HEK293 (cell line): ENCODE measurements around the gene TMEM8B.

Experiments used
- CTCF ChIA-PET: fragments of 350-600 bp; formaldehyde crosslinking; extraction: SDS; loops from one replicate; lab custom pipeline; 2021; ENCODE audit warnings: antibody characterized with exemption; lab: Yijun Ruan, JAX
- POLR2A ChIA-PET: fragments of 300-600 bp; formaldehyde crosslinking; extraction: SDS; loops from one replicate; lab custom pipeline; 2020; ENCODE audit warnings: antibody characterized with exemption, inconsistent platforms; lab: Yijun Ruan, JAX
- H3K27ac ChIP-seq: fragments of 200-500 bp; sonication (Bioruptor generic); 2 replicates; pipeline ENCODE4 v1.5.1; 2014; ENCODE audit warnings: low read depth, low read length, control low read depth, inconsistent platforms; ENCODE audit errors: extremely low read depth
- H3K36me3 ChIP-seq, 2 experiments: fragments of 200-500 bp in 1 of 2; sonication (Bioruptor generic) in 1 of 2; 1 replicate in 1 of 2; 2 replicates in 1 of 2; pipeline ENCODE4 v1.5.1; 2014 to 2017; ENCODE audit warnings: inconsistent platforms in 2 of 2, low read length in 2 of 2; ENCODE audit not compliant: control insufficient read depth in 2 of 2, insufficient read depth in 1 of 2
- H3K4me1 ChIP-seq: fragments of 200-500 bp; sonication (Bioruptor generic); 2 replicates; pipeline ENCODE4 v1.5.1; 2014; ENCODE audit warnings: mild to moderate bottlenecking, low read length, inconsistent platforms; ENCODE audit not compliant: control insufficient read depth, insufficient read depth
- H3K4me3 ChIP-seq: 2 replicates; pipeline ENCODE4 v1.5.1; 2011; ENCODE audit warnings: low read depth, mild to moderate bottlenecking, control low read depth, low read length, moderate library complexity
- H3K9me3 ChIP-seq: fragments of 200-500 bp; sonication (Bioruptor generic); 2 replicates; pipeline ENCODE4 v1.5.1; 2014; ENCODE audit warnings: low read depth, low read length, inconsistent platforms; ENCODE audit not compliant: control insufficient read depth, insufficient read depth
- GLI2 ChIP-seq: fragments of 450-650 bp; formaldehyde crosslinking; IDR thresholded peaks from 2 replicates; pipeline ENCODE4; 2017; ENCODE audit warnings: missing biosample characterization, missing genetic modification characterization, low read depth, borderline replicate concordance
- GLIS1 ChIP-seq: fragments of 450-650 bp; formaldehyde crosslinking; IDR thresholded peaks from 2 replicates; pipeline ENCODE4 v1.5.1; 2016; ENCODE audit warnings: missing biosample characterization, missing genetic modification characterization
- KLF10 ChIP-seq: fragments of 450-650 bp; IDR thresholded peaks from 2 replicates; pipeline ENCODE4 v1.5.1; 2018; ENCODE audit warnings: missing biosample characterization, mild to moderate bottlenecking, missing genetic modification characterization
- MYNN ChIP-seq: fragments of 450-650 bp; formaldehyde crosslinking; IDR thresholded peaks from 2 replicates; pipeline ENCODE4 v1.5.1; 2016; ENCODE audit warnings: missing biosample characterization, missing genetic modification characterization, borderline replicate concordance
- TCF7L2 ChIP-seq: IDR thresholded peaks from 2 replicates; pipeline ENCODE4 v1.6.1; 2011; ENCODE audit warnings: low read depth, mild to moderate bottlenecking, inconsistent platforms, low read length, moderate library complexity, borderline replicate concordance
- ZBTB17 ChIP-seq: fragments of 450-650 bp; formaldehyde crosslinking; IDR thresholded peaks from 2 replicates; pipeline ENCODE4 v1.5.1; 2016; ENCODE audit warnings: missing biosample characterization, missing genetic modification characterization
- ZFP41 ChIP-seq: fragments of 450-650 bp; formaldehyde crosslinking; IDR thresholded peaks from 2 replicates; pipeline ENCODE4 v1.5.1; 2016; ENCODE audit warnings: missing biosample characterization, missing genetic modification characterization, borderline replicate concordance
- ZNF10 ChIP-seq: fragments of 450-650 bp; formaldehyde crosslinking; IDR thresholded peaks from 2 replicates; pipeline ENCODE4 v1.5.1; 2017; ENCODE audit warnings: missing biosample characterization, missing genetic modification characterization
- ZNF132 ChIP-seq: fragments of 450-650 bp; formaldehyde crosslinking; IDR thresholded peaks from 2 replicates; pipeline ENCODE4 v1.5.1; 2017; ENCODE audit warnings: missing biosample characterization, missing genetic modification characterization, borderline replicate concordance
- ZNF133 ChIP-seq: fragments of 450-650 bp; formaldehyde crosslinking; IDR thresholded peaks from 2 replicates; pipeline ENCODE4 v1.5.1; 2016; ENCODE audit warnings: missing biosample characterization, missing genetic modification characterization
- ZNF146 ChIP-seq: fragments of 450-650 bp; formaldehyde crosslinking; IDR thresholded peaks from 2 replicates; pipeline ENCODE4 v1.5.1; 2016; ENCODE audit warnings: missing biosample characterization, missing genetic modification characterization
- ZNF184 ChIP-seq: fragments of 450-650 bp; IDR thresholded peaks from 2 replicates; pipeline ENCODE4 v1.5.1; 2018; ENCODE audit warnings: missing biosample characterization, mild to moderate bottlenecking, missing genetic modification characterization
- ZNF19 ChIP-seq: fragments of 450-650 bp; formaldehyde crosslinking; IDR thresholded peaks from 2 replicates; pipeline ENCODE4; 2016; ENCODE audit warnings: missing biosample characterization, missing genetic modification characterization, low read depth
- ZNF2 ChIP-seq: fragments of 450-650 bp; formaldehyde crosslinking; IDR thresholded peaks from 2 replicates; pipeline ENCODE4 v1.5.1; 2016; ENCODE audit warnings: missing biosample characterization, missing genetic modification characterization
- ZNF239 ChIP-seq: fragments of 450-650 bp; formaldehyde crosslinking; IDR thresholded peaks from 2 replicates; pipeline ENCODE4 v1.5.1; 2016; ENCODE audit warnings: missing biosample characterization, missing genetic modification characterization
- ZNF302 ChIP-seq: fragments of 450-650 bp; formaldehyde crosslinking; IDR thresholded peaks from 2 replicates; pipeline ENCODE4 v1.5.1; 2016; ENCODE audit warnings: missing biosample characterization, missing genetic modification characterization, low read depth
- ZNF311 ChIP-seq: fragments of 450-650 bp; formaldehyde crosslinking; IDR thresholded peaks from 2 replicates; pipeline ENCODE4 v1.5.1; 2017; ENCODE audit warnings: missing biosample characterization, missing genetic modification characterization, borderline replicate concordance
- ZNF366 ChIP-seq: fragments of 450-650 bp; formaldehyde crosslinking; conservative IDR thresholded peaks from 2 replicates; pipeline ENCODE4 v1.5.1; 2016; ENCODE audit warnings: missing biosample characterization, missing genetic modification characterization
- ZNF48 ChIP-seq: fragments of 450-650 bp; formaldehyde crosslinking; IDR thresholded peaks from 2 replicates; pipeline ENCODE4 v1.5.1; 2016; ENCODE audit warnings: missing biosample characterization, missing genetic modification characterization
- ZNF548 ChIP-seq: fragments of 450-650 bp; formaldehyde crosslinking; IDR thresholded peaks from 2 replicates; pipeline ENCODE4 v1.5.1; 2016; ENCODE audit warnings: missing biosample characterization, missing genetic modification characterization
- ZNF555 ChIP-seq: fragments of 450-650 bp; formaldehyde crosslinking; conservative IDR thresholded peaks from 2 replicates; pipeline ENCODE4 v1.5.1; 2017; ENCODE audit warnings: missing biosample characterization, mild to moderate bottlenecking, missing genetic modification characterization, inconsistent platforms
- ZNF596 ChIP-seq: fragments of 450-650 bp; IDR thresholded peaks from 2 replicates; pipeline ENCODE4 v1.5.0; 2018; ENCODE audit warnings: missing biosample characterization, mild to moderate bottlenecking, missing genetic modification characterization, moderate library complexity
- ZNF600 ChIP-seq: fragments of 450-650 bp; formaldehyde crosslinking; IDR thresholded peaks from 2 replicates; pipeline ENCODE4 v1.5.1; 2016; ENCODE audit warnings: missing biosample characterization, missing genetic modification characterization
- ZNF624 ChIP-seq: fragments of 450-650 bp; formaldehyde crosslinking; IDR thresholded peaks from 2 replicates; pipeline ENCODE4 v1.5.1; 2017; ENCODE audit warnings: missing biosample characterization, missing genetic modification characterization
- ZNF654 ChIP-seq: fragments of 450-650 bp; formaldehyde crosslinking; IDR thresholded peaks from 2 replicates; pipeline ENCODE4 v1.5.1; 2016; ENCODE audit warnings: low read depth, missing biosample characterization, missing genetic modification characterization
- ZNF660 ChIP-seq: fragments of 450-650 bp; IDR thresholded peaks from 2 replicates; pipeline ENCODE4 v1.5.1; 2018; ENCODE audit warnings: missing biosample characterization, mild to moderate bottlenecking, missing genetic modification characterization

Gene TMEM8B

DNA sequence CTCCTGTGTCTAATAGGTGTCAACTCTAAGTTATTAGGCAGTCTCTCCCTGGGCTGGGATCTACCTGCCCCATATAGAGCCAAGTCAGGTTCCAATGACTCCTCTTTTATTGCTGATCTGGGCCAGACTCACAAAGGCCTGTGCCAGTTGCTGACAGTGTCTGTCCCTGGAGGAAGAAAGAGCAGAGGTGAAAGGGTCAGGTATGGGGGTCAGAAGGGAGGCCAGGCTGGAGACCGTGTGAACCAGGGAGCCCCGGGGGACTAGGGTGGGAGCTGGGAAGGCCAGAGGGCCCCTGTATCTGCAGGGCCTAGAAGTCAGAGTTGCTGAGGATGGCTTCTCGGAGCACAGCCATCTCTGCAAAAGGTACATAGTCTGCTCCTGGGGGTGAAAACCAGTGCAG is 10.7 kb upstream of the TMEM8B start (continued):
- TF ChIP-seq ZNF624 (no peak), ZNF548 (tag by site-specific recombination) (no peak), ZNF184 (no peak), ZNF660 (tag by site-specific recombination) (no peak), ZBTB17 (tag by site-specific recombination) (no peak), ZNF146 (tag by site-specific recombination) (no peak), ZNF302 (tag by site-specific recombination) (no peak)

DNA sequence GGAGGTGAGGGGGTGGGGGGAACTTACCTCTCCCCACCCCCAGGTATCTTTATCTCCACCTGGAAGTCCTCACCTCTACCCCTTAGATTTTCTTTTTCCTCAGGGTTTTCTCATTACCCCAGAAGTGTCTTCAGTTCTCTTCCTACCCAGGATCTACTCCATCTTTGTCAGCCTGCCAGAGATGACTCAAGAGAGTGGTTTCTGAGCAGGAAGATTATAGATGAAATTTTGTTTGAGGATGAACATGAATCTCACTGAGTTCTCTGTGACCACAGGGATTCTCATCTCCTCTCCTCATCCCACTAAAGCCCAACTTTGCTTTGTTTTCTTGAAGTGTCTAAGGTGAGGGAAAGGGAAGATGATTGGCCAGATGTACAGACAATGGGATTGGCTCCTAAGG is 9.0 kb upstream of the TMEM8B start:
- no peak overlapping the region for H3K27ac ChIP-seq
- CTCF ChIA-PET: no interaction called here
- H3K4me3 ChIP-seq: no peak overlapping the region
- TF ChIP-seq ZNF600 (no peak), ZNF2 (tag by site-specific recombination) (no peak), KLF10 (tag by site-specific recombination) (no peak), GLIS1 (tag by site-specific recombination) (no peak), ZNF239 (tag by site-specific recombination) (no peak), ZNF133 (tag by site-specific recombination) (no peak), TCF7L2 (no peak), ZNF48 (no peak), ZNF660 (tag by site-specific recombination) (no peak), ZNF654 (tag by site-specific recombination) (no peak), ZNF132 (no peak), ZNF311 (tag by site-specific recombination) (no peak), ZNF596 (tag by site-specific recombination) (no peak), ZNF555 (tag by site-specific recombination) (no peak)
- TF ChIP-seq, all 188 proteins: peak for 0
- no peaks in the 10 kb centered on the region for H3K9me3 ChIP-seq
- POLR2A ChIA-PET: no interaction called here
- no peaks in the 10 kb centered on the region for H3K4me1 ChIP-seq
- H3K36me3 ChIP-seq: no peaks in the 10 kb centered on the region

DNA sequence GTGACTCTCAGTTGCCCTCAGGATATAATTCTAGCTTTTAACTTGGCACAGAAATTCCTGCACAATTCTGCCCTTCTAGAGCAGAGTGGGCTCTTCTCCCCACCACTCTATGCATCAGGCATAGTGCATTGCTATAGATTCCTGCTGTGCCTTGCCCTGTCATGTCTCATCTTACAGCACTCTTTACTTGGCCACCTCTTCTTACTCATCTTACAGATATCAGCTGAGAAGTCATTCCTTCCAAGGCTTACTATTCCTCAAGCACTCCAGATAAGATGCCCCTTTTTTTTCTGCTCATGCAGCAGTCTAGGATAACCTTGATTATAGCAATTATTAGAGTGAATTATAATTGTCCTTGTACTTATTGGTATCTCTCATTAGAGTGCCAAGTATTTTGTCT is 6.1 kb upstream of the TMEM8B start:
- no peak overlapping the region for H3K4me3 ChIP-seq
- TF ChIP-seq ZNF10 (no peak), MYNN (tag by site-specific recombination) (no peak), ZNF19 (tag by site-specific recombination) (no peak), ZNF366 (tag by site-specific recombination) (no peak), ZNF132 (no peak), GLI2 (tag by site-specific recombination) (no peak), ZFP41 (tag by site-specific recombination) (no peak)
- no peaks in the 10 kb centered on the region for H3K9me3 ChIP-seq
- no peaks in the 10 kb centered on the region for H3K36me3 ChIP-seq
- POLR2A ChIA-PET: no interaction called here
- CTCF ChIA-PET: interaction anchor here (0.7 to 1.8 kb wide), 7 partner anchors 10 to 767 kb away, joined by 3 to 9 read pairs (median 4); partner anchors contain the start of gene SPAG8
- no peak overlapping the region for H3K27ac ChIP-seq
- no peaks in the 10 kb centered on the region for H3K4me1 ChIP-seq
